Stimulated activated CD8-positive, alpha-beta memory T cell treated with anti-CD3 and anti-CD28 coated beads, Interleukin-15, amount 100 ng/mL, for 48 hours (primary cell): Measurements from ENCODE around the gene MAML3.

Source experiments
- DNase-seq, 2 donors: peaks; one replicate each; pipeline ENCODE4 v3.0.0-alpha.2; 2020; ENCODE audit warnings: low read depth in 2 of 2

MAML3 gene

DNA sequence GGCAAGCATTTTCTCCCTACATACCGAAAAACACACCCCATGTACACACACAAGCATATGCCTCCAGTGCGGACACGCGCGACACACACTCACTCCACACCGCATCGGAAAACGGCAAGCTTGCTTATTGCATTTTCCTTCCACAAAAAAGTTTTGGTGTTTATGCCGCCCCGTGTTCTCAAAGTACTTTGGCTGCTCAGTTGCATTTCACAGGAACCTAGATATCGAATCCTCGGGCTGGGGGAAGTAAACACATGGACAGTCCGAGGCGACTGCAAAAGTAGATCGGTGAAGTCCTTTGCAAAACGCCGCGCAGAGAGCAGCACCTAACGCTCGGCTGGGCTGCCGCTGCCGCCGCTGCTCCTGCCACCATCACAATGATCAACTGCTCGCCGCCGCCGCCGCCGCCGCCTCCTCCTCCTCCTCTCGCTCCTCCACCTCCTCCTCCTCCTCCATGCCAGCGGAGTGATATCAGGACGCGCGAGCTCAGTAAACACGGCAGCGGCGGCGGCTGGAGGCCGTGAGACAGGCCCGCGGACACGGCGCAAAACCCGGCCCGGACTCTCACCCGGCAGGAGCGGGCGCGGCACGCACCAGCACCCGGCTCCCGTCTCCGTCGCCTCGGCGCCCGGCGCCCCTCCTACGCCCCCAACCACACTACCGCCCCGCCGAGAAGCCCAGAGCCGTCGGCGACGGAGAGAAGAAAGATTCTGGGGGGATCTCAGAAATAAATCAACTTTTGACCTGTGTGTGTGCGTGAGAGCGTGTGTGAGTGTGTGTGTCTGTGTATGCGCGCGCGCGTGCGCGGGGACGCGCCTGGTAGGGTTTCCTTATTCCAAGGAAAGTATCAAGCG lies at the start of gene MAML3:
MAML3 (minus strand) TSS at position 467 of the 854 bp plus-strand sequence. CDS start 857 bp downstream, outside the sequence.
- DNase-seq: peak; percentile 77 to 80

DNA sequence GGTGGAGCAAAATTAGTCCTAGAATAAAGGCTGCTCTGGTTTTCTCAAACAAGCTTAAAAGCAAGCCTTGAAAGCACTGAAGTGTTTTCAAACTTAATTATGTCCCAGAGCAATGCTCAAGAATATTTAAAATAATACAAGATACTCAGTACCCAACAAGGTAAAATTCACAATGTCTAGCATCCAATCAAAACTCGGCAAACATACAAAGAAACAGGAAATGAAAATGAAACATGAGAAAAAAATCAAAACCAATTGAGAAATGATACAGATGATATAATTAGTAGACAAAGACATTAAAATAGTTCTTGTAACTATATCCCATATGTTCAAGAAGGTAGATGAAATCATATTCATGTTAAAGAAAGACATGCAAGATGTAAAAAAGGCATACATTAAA lies 45.0 kb upstream of the MAML3 start:
- no peak for DNase-seq

DNA sequence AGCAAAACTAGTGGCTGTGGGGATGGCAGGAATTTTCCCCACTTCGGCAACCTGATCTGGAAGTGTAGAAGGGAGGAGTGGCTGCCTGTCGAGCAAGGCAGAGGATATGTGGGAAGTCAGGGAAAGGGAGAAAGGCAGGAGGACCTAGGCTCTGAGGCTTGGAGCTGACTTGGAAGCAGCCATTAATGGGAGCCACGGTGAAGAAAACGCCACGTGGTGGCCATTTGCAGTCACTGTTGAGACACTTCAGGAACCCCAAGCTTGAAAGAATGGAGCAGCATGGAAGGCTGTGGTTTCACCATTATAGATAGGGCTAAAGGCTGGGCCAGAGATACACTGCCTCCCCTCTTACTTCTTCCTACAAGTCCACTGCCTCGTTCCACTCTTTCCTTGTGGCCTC lies 41.8 kb upstream of the MAML3 start:
- no peak for DNase-seq

DNA sequence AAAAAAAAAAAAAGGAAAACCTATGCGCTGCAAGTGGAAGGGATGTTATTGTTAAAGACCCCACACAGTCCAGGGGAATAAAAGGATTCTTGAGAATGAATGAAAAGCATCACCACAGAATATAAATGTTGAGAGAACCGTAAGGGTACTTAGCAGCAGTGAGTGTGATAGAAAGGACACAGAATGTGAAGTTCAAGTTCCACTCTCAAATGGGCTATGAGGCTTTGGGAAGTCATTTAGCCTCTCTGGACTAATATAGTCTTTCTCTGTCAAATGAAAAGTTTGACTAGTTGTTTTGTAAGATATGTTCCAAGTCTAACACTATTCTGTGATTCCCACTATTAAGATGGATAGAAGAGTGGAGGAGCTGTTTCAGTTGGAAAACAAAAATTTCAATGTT lies 35.8 kb upstream of the MAML3 start:
- no peak for DNase-seq

DNA sequence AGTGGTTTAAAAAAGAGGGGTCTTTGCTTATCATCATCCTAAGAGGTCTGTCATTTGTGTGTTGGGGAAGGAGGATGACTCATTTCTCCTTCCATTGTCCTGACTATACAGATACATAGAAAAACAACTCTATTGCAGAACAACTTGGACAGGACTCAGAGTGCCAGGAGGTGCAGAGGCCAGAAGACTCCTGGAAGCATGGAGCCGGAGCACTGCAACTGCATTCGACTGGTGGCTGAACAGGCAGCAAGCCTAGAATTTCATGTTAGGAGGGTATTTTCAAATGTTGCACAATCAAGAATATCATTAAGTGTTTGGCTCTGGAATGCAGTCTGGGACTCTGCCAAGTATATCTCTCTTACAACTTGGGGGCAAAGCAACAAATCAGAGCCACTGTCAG lies 35.0 kb upstream of the MAML3 start:
- no peak for DNase-seq

DNA sequence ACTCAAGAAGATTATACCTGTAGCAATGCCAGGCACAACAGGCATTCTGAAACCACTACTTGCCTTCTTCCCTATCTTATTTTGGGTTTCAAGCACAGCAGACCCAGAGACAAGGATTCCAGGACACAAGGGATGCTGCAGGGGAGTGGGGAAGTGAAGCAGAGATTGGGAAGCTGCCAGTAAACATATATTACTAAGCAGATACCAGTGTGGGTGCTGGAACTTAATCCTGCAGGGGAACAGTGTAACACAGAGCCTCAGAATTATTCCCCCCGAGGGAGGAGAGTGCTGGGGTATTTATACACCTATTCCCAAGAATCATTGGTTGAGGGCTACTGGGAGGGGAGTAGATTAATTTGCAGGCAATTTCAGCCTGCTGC lies 33.3 kb upstream of the MAML3 start:
- no peak for DNase-seq

DNA sequence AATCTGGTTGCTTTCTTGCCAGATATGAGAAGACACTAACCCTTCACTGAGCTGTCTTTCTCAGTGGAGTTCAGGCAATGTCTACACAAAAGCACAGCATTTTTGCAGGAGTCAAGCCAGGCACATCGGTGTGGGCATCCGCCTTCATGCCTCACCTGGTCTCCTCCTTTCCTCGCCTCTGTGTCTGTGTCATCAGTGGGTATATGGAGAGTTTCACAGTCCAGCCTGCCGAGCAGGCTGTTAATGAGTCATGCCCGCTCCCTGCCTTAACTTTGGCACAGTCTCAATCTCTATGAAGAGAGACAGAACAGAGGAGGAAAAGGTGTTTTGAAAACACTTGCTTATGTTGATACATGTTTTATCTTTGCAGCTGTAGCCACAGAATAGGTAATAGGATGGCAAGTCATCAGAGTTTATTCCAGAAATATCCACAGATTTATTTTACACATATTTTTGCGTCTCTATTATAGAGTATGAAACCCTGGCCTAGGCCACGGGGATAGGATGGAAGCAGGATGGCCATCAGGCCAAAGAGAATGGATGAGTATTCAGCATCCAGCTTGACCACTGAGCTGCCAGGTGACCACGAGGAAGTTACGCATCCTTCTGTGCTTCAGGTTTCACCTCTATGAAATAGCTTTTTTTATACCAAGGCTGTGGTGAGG lies 32.8 kb upstream of the MAML3 start:
- no peak for DNase-seq

DNA sequence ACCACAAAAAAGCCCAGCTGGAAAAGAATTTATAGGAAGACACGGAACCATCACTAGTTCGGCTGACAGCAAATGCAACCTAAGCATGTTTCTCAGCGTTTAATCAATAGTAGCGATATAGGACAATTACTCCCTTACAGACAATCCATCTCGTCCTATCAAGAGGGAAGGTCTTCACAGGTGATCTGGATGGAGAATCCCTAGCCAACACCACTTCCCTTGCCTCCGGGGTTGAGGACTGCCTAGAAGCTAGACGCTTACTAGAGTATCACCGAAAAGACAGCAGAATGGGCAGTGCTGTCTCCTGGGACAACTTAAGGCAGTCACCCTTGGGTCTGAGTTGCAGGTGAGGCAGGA lies 32.1 kb upstream of the MAML3 start:
- no peak for DNase-seq

DNA sequence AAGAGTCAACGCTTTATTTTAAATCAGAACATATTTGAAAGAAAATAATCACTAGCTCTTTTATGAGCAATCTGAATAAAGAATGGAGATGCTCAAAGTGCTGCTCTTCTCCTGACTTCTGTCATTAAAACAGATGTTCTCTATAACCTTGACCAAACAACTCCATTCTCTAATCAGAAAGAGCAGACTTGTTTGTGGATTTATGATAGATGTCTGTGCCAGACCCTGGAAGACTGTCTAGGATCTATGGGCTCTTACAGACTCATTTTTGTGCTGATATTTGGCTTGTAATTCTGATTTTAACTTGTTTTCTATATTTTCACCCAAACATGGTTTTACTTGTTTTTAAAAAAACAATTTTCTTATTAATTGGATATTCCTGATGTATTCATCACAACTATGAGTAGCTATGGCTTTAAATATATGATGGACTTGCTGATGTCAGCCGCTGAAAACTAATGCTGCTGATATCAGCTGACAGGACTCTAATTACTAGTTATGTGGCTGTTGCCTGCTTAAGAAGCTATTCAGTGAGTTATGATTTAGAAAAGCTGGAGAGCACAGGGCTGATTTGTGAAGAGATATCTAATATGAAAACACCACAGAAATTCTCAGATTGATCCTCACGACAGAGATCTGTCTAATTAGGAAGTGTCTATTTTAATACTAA lies 31.6 kb upstream of the MAML3 start:
- no peak for DNase-seq

DNA sequence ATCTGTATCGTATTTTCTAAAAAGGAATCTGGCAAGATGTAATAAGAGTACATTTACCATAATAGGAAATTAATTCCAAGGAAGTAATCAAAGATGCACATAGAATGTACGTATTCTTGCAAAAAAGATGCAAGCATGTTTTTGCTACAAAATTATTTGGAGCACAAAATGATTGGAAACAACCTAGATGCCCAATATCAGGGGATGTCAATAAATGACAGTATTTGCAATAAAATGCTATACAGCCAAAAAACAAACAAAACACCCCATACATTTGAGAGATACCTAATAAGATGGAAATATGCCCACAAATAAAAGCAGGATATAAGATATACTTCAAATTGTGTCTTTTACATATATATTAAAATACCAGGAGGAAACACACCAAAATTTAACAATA lies 29.3 kb upstream of the MAML3 start:
- DNase-seq: no peak

DNA sequence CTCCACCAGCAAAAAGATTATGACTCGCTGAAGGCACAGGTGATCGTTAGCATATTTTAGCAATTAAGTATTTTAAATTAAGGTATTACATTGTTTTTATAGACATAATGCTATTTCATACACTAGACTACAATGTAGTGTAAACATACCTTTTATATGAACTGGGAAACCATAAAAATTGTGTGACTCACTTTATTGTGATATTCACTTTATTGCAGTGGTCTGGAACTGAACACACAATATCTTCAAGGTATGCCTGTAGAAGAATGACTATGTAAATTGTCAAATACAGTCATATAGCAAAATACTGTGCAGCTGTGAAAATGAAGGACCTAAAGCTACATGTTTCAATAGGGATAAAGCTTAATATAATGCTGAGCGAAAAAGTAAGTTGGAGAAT lies 26.6 kb upstream of the MAML3 start:
- DNase-seq: no peak

DNA sequence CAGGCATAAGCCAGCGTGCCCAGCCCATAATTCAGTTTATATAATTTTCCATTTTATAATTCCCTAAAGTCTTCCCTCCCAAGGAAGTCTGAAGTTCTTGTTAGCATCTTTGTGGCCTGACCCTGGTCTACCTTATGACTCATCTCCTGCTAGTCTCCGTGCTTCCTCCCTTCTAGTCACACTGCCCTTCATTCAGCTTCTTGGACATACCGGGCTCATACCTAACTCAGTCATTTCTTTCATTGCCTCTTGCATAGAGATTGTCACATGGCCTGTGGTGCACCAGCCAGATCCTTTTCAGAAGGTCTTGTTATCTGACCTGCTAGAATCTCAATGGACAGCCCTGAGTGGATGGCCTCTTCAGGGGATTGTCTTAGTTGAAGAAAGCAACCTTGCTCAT lies 22.8 kb upstream of the MAML3 start:
- DNase-seq: no peak

DNA sequence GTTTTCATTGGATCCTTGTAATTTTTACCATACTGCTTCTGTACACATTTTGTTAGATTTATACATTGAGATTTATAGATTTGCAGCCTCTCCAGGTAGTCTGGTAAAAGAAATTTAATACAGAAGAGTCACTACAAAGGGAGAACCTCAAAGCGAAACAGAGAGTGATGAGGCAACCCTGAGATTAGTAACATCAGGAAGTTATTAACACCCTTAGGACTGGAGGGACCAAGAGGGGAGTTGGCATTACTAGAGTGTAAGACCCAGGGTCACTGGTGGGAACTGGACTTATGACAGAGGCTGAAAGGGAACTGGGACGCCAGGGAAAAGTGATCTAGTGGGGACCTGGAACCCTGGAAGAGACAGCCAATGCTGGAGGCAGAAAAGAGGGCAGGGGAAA lies 20.6 kb upstream of the MAML3 start:
- no peak for DNase-seq

DNA sequence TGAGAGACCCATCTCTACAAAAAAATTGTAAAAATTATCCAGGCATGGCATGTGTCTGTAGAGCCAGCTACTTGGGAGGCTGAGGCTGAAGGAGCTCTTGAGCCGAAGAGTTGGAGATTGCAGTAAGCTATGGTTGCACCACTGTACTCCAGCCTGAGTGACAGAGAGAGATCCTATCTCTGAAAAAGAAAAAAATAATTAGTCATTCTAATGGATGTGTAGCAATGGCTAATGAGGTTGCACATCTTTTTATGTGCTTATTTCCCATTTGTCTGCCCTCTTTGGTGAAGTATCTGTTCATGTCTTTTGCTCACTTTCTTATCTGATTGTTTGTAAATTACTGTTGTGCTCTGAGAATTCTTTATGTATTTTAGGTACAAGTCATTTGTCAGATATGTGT lies 19.0 kb upstream of the MAML3 start:
- no peak for DNase-seq

DNA sequence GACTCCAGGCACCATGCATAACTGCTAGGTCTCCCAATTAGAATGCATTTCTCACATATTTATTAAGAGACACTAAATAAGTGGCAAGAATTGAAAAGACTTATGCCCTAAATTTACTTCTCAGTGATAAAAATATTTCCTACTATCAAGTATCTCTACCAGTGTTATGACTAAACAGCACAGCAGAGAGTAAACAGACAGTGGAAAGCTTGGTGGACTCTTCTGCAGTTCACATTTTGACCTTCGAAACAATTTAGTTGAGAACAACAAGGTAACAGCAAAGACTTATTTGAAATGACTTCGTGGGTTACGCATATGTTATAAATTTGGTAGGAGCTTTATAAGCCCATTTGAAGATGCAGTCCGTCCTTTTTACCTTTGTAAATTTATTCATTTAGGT lies 16.3 kb upstream of the MAML3 start:
- no peak for DNase-seq

DNA sequence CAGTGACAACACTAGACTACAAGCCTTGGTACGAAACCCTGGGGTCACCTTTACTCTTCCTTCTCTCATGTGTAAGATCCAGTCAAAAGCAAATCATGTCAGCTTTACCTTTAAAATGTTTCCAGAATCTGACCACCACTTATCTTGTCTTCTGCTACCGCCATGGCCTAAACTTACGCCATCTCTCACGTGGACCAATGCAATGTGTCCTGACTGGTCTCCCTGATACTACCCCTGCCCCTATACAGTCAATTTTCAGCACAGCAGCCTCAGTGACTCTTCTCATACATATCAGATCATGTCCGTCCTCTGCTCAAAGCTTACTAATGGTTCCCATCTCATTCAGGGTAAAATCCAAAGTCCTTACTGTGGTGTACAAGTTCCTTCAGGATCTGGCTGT lies 15.0 kb upstream of the MAML3 start:
- DNase-seq: no peak

DNA sequence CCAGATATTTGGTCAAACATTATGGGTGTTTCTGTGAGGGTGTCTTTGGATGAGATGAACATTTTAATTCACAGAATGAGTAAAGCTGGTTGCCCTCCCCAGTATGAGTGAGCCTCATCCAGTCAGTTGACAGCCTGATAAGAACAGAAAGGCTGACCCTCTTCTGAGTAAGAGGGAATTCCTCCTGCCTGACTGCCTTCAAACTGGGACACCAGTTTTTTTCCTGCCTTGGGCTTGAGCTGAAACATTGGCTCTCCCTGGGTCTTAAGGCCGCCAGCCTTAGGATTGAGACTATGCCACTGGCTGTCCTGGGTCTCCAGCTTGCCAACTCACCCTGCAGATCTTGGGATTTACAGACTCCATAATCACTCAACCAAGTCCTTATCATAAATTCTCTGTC lies 14.5 kb upstream of the MAML3 start:
- DNase-seq: no peak

DNA sequence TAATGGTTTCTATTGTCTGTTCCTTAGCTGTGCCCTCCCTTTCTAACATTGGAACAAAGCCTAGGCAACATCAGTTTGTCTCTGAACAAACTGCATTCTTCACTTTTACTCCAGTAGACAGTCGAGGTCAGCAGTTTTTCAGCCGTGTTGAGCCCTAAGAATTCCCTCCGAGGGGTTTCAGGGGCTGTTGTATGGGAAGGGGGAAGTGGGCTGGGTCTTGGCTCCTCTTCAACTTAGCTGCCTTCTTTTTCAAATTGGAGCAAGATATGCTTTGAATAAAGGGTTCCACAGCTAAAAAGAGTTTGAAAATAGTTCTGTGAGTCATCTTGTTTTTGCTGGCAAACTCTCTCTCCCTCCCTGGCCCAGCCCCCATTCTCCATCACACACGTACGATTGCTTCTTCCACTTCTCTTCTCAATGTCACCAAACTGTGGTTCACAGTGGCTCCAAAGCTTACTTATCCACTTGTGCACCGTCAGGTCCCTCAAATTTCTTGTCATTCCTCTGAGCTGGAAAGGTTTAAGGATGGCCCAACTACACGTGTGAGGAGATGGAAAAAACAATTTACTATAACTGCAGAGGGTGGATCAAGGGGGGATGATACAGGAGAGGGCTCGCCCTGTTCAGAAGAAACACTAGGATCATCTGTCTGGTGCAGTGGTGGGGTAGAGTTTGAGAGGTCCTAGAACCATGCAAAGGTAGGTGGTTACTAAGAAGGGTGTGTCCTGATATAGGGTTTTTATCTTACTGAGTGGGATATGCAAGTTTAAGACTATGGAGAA lies 9.2 kb upstream of the MAML3 start:
- DNase-seq: no peak

DNA sequence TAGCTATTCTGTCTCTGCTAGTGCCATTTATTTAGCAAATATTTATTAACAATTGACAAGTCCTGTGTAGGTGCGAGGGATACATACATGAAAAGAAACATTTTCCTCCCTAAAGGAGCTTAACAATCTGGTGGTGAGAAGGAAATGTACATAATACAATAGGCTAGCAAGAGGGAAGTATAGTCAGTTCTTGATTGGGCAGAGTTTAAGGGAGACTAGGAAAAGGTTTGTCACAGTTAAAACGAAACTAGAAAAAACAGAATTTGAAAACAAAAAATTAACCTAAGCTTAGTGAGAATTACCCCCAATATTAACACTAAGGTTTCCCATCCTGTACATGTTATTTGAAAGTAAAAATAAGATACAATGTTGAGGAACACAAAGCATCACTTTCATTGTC lies 8.6 kb upstream of the MAML3 start:
- DNase-seq: no peak

DNA sequence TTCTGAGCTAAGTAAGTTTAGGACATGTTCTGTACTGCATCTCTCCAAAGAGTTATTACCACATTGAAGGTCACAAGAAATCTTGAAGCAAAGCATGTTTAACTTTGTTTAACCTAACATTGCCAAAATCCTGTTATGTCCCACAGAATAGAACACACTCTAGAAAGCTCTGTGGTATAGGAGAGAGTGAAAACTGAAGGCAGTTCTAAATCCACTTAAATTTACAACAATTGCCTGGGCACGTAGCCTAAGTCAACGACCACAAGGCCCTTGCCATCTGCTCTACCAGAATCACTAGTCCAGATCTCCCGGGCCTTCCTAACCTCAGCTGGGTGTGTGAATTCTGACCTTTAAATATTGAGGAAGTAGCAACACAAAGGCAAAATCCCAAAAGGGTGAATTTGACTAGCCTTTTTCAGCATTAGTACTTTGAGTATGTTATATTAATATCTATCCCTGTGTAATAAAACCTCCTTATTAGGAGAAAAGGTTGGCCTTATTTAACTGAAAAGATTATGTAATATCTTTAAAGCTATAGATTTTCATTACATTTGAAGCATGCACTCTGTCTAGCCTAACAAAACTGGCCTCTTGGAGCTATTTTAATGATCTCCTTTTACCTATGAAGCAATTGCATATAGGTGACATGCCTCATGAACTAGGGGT lies 4.5 kb upstream of the MAML3 start:
- DNase-seq: no peak

DNA sequence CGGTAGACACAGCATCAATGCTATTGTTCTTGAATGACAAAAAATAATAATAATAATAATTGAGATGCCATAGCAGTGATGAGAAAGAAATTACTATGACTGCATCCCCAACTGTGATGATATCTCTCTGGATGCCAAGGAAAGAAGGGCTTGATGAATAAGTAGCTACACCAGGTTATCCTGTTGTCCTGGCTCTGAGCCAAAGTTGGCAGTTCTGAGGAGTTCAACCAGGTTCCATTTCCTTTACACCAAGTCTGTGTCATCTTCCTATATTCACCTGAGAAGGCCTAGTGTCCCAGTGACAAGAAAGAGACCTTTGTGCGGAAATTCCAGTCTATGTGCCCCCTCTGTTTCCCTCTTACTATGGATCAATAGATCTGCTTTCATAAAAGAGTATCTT lies 3.4 kb upstream of the MAML3 start:
- DNase-seq: no peak
